ENCODE measurements around the gene WDR35. TPM values are rescaled to one million over a fixed set of nuclear protein-coding genes. Genes with fewer than 3 reads are reported as not detected.

Gene WDR35
- total and polyA plus RNA-seq, 2 of the 4 experiments (the other 2 are of a cell fraction) = 3.4 to 8.1 TPM

- no peak overlapping the region for H2BK120ac ChIP-seq (ENCODE audit: low read depth, low read length)
- no peak overlapping the region for H3K4me3 ChIP-seq (ENCODE audit: insufficient read depth, low read depth, low read length)
- H3K14ac ChIP-seq (replicated peaks; ENCODE audit: low read depth, low read length) = no peak overlapping the region
- dilution Hi-C loops (cut with HindIII; ENCODE audit: low sequenced_read_pairs, unreplicated experiment) = no loop called here
- H3K56ac ChIP-seq (ENCODE audit: extremely low read depth, insufficient read depth, low read length) = no peak overlapping the region
- no peak overlapping the region for H2BK20ac ChIP-seq (ENCODE audit: low read depth, low read length)
- H3K4me1 ChIP-seq (ENCODE audit: control insufficient read depth, insufficient read depth, low read length) = no peaks in the 10 kb centered on the region
- H3K9me3 ChIP-seq (ENCODE audit: control insufficient read depth, insufficient read depth, low read length) = no peaks in the 10 kb centered on the region
- no peak overlapping the region for H3K4ac ChIP-seq (ENCODE audit: low read depth, low read length)
- H3K27ac ChIP-seq (ENCODE audit: insufficient read depth, low read length) = no peak overlapping the region
- no peak for DNase-seq
- in situ Hi-C loops (cut with MboI; ENCODE audit: low sequenced_read_pairs) = no loop called here
- H2BK15ac ChIP-seq (ENCODE audit: low read depth, low read length) = no peak overlapping the region
- ChIA-PET CTCF (interaction anchor here (0.7 kb wide), 1 partner anchor 391 kb away, joined by 3 read pairs; no protein-coding TSS in a partner anchor), POLR2A (ENCODE audit: unreplicated experiment) (no interaction called here)
- BruUV-seq (replicated peaks) = no TSS peak
- H3K9ac ChIP-seq (ENCODE audit: low read depth, low read length) = no peak overlapping the region
- H2AK5ac ChIP-seq (ENCODE audit: low read depth, low read length) = no peak overlapping the region
- 83% methylated on average over 1 of the region's 6 CpGs; no CpG with 5 or more reads in 1 of the 2 experiments for WGBS, 2 experiments (ENCODE audit: extremely low coverage in 2 of 2, insufficient read length in 1 of 2)
- no peaks in the 10 kb centered on the region for H3K27me3 ChIP-seq (ENCODE audit: control insufficient read depth, insufficient read depth, low read length)
- no peak overlapping the region for H3K23ac ChIP-seq (ENCODE audit: low read depth, low read length)
- H4K91ac ChIP-seq (ENCODE audit: insufficient read depth, low read depth, low read length) = no peak overlapping the region
- H4K5ac ChIP-seq (ENCODE audit: low read depth, low read length) = no peak overlapping the region
- H3K4me2 ChIP-seq (ENCODE audit: low read depth, low read length) = no peak overlapping the region
- no peak for ATAC-seq (ENCODE audit: low read depth)
- peaks cover 10% of the 10 kb centered on the region; the same call in 1 of the 2 replicates for H4K20me1 ChIP-seq (ENCODE audit: insufficient read depth, low read length)
- intact Hi-C loops (cut with micrococcal nuclease) = loop anchor here (5.0 kb wide), 1 partner anchor 62 kb away; no protein-coding TSS in a partner anchor
- peaks cover 21 to 26% of the 10 kb centered on the region in 2 experiments for H3K79me1 ChIP-seq (ENCODE audit: low read depth in 1 of 2, low read length in 2 of 2)
- no peak overlapping the region for H2AFZ ChIP-seq (replicated peaks; ENCODE audit: low read length, poor library complexity)
- H4K8ac ChIP-seq (ENCODE audit: low read depth in 2 of 2, low read length in 2 of 2) = no peak overlapping the region
- H3K18ac ChIP-seq (ENCODE audit: low read depth, low read length) = no peak overlapping the region
- peaks cover 2% of the 10 kb centered on the region; the same call in 1 of the 2 replicates for H3K9me1 ChIP-seq (ENCODE audit: insufficient read depth, low read length)
- no peak overlapping the region for H2BK5ac ChIP-seq (ENCODE audit: low read depth, low read length, poor library complexity, severe bottlenecking)
- no peak overlapping the region for H2AK9ac ChIP-seq (replicated peaks; ENCODE audit: low read depth, low read length, poor library complexity)
- peaks cover 42% of the 10 kb centered on the region for H3K36me3 ChIP-seq (ENCODE audit: control insufficient read depth, insufficient read depth, low read length)
- TF ChIP-seq MAFK (IDR thresholded peaks at IDR 0.05; ENCODE audit: low read depth, low read length) (no peak), CEBPB (IDR thresholded peaks at IDR 0.05; ENCODE audit: low read depth, low read length) (peak; percentile 75)
Observed at GRCh38 chr2:20030224-20030623, 40.3 kb upstream of the WDR35 start.
